MM.1S (cell line): ENCODE results near the gene PCNP.
"Not testable (repeated sequence)": the region's sequence is repeated elsewhere in the genome, so short reads cannot be mapped to it uniquely, and the experiment has no call there.

Source experiments
- CTCF ChIP-seq: fragments of 300-600 bp; sonication (generic); IDR thresholded peaks from 2 replicates; pipeline ENCODE4 v1.5.1; 2016; ENCODE audit warnings: antibody characterized with exemption, low read length, mixed read lengths
- EZH2phosphoT487 ChIP-seq: fragments of 300-600 bp; sonication (generic); IDR thresholded peaks from 2 replicates; pipeline ENCODE4 v1.6.1; 2018; ENCODE audit warnings: antibody characterized with exemption, low read length

DNA sequence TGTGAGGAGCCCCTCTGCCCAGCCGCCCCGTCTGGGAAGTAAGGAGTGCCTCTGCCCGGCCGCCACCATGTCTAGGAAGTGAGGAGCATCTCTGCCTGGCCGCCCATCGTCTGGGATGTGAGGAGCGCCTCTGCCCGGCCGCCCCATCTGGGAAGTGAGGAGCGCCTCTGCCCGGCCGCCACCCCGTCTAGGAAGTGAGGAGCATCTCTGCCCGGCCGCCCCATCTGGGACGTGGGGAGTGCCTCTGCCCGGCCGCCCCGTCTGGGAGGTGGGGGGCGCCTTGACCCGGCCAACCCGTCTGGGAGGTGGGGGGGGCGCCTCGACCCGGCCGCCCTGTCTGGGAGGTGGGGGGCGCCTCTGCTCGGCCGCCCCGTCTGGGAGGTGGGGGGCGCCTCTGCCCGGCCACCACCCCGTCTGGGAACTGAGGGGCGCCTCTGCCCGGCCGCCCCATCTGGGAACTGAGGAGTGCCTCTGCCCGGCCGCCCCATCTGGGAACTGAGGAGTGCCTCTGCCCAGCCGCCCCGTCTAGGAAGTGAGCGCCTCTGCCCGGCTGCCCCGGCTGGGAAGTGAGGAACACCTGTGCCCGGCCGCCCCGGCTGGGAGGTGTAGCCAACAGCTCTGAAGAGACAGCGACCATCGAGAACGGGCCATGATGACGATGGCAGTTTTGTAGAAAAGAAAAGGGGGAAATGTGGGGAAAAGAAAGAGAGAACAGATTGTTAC, 22.5 kb upstream of the PCNP start:
- not testable (repeated sequence) for TF ChIP-seq CTCF, EZH2phosphoT487
